Upper lobe of left lung (tissue), 6 donors: Measurements from ENCODE around the gene L3MBTL2. TPM values are rescaled to one million over a fixed set of nuclear protein-coding genes. Genes with fewer than 3 reads are reported as not detected.

Source experiments
- ATAC-seq, 2 donors: fragments of 200-7000 bp; cut with Tn5 transposase; one replicate each; pipeline ENCODE4 v1.9.1; 2022; ENCODE audit warnings: mild to moderate bottlenecking in 2 of 2, moderate library complexity in 2 of 2; ENCODE audit not compliant: low FRiP score in 2 of 2
- DNase-seq, 2 donors: peaks; one replicate each; pipeline ENCODE4 v3.0.0-alpha.2; 2019 to 2020
- H3K27ac ChIP-seq, 4 donors: fragments of 200-600 bp; sonication (generic); one replicate each; pipeline ENCODE4 v1.5.1; 2016 to 2019
- H3K27me3 ChIP-seq, 4 donors: fragments of 200-600 bp; sonication (generic); one replicate each; pipeline ENCODE4 v1.5.1; 2017 to 2019
- H3K36me3 ChIP-seq, 4 donors: fragments of 200-600 bp; sonication (generic); one replicate each; pipeline ENCODE4 v1.5.1; 2016 to 2019
- H3K4me1 ChIP-seq, 4 donors: fragments of 200-600 bp; sonication (generic); one replicate each; pipeline ENCODE4 v1.5.1; 2018 to 2019
- H3K4me3 ChIP-seq, 4 donors: fragments of 200-600 bp; sonication (generic); one replicate each; pipeline ENCODE4 v1.5.1; 2017 to 2019; ENCODE audit warnings: mild to moderate bottlenecking in 2 of 4, moderate library complexity in 1 of 4
- H3K9me3 ChIP-seq, 4 donors: fragments of 200-600 bp; sonication (generic); one replicate each; pipeline ENCODE4 v1.5.1; 2018 to 2019
- EP300 ChIP-seq, 4 donors: sonication (generic); formaldehyde crosslinking; IDR thresholded peaks; one replicate each; pipeline ENCODE4 v1.5.1; 2017; ENCODE audit warnings: antibody characterized with exemption in 4 of 4, control low read depth in 2 of 4
- POLR2A ChIP-seq, 4 donors: fragments of 450-650 bp; IDR thresholded peaks; one replicate each; pipeline ENCODE4 v1.5.1; 2016 to 2017; ENCODE audit warnings: antibody characterized with exemption in 4 of 4, mild to moderate bottlenecking in 2 of 4
- POLR2AphosphoS5 ChIP-seq, 2 donors: sonication (generic); formaldehyde crosslinking; IDR thresholded peaks; one replicate each; pipeline ENCODE4 v1.5.1; 2017; ENCODE audit warnings: antibody characterized with exemption in 2 of 2
- WGBS, 2 donors: methylation state at CpG; one replicate each; pipeline ENCODE4 v1.1.5; 2017 to 2018; 5-methylcytosine and 5-hydroxymethylcytosine counted together
- total RNA-seq, 6 donors: library from RNA; depleted of rRNA in 4 of 6; stranded (reverse); fragments of >200 nt in 4 of 6; gene quantifications; one replicate each; pipeline versions ENCODE4 v1.1.0 to v1.2.1, GENCODE V29; 2016 to 2021
- TF ChIP-seq, protein P1 (sequence below), 6 experiments: fragments of 450-650 bp in 4 of 6; fragments of 200-600 bp in 2 of 6; sonication (generic) in 2 of 6; IDR thresholded peaks; one replicate each; pipeline ENCODE4 v1.5.1; 2016 to 2019; ENCODE audit warnings: antibody characterized with exemption in 6 of 6
- donor health status: DM: no; HTN: no; CAD: no; lungs with moderate emphysema.
- donor health status: DM: no; HTN: yes; CAD: no; lungs with severe emphysema.

The L3MBTL2 gene
- total RNA-seq, 6 donors from 2014 or later: 15.4 to 38.8 (median 24.7) TPM

DNA sequence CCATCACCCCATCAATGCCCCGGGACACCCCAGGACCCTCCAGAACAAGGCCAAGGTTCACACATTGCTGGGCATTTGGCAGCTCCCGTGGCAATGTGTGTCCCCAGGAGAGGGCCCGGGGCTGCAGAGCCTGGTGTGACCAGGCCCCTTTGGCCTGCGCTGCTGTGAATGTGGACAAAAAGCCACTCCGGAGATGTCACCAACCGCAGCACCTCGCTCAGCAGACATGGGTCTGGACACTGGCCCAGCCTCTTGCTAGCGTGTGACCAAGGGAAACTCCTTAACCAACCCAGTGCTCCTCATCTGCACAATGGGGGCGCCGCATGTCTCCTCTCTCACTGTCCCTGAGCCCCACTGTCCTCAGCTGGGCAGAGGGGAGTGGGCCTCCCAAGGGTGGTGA is 43.6 kb downstream of the L3MBTL2 start:
- 93 to 96% methylated on average over 6 to 8 of the region's 10 CpGs for WGBS, 2 donors
- Histone ChIP-seq H3K4me1 (no peaks in the 10 kb centered on the region), H3K36me3 (peaks cover 20 to 87% (median 78%) of the 10 kb centered on the region in 4 donors), H3K9me3 (no peaks in the 10 kb centered on the region), H3K4me3 (no peak overlapping the region), H3K27ac (no peak overlapping the region), H3K27me3 (no peaks in the 10 kb centered on the region)
- DNase-seq (no peak), ATAC-seq (no peak)
- no peak for TF ChIP-seq POLR2A (IDR thresholded peaks at IDR 0.05)
- TF ChIP-seq EP300 (IDR thresholded peaks at IDR 0.05): no peak
- TF ChIP-seq, protein P1, sequence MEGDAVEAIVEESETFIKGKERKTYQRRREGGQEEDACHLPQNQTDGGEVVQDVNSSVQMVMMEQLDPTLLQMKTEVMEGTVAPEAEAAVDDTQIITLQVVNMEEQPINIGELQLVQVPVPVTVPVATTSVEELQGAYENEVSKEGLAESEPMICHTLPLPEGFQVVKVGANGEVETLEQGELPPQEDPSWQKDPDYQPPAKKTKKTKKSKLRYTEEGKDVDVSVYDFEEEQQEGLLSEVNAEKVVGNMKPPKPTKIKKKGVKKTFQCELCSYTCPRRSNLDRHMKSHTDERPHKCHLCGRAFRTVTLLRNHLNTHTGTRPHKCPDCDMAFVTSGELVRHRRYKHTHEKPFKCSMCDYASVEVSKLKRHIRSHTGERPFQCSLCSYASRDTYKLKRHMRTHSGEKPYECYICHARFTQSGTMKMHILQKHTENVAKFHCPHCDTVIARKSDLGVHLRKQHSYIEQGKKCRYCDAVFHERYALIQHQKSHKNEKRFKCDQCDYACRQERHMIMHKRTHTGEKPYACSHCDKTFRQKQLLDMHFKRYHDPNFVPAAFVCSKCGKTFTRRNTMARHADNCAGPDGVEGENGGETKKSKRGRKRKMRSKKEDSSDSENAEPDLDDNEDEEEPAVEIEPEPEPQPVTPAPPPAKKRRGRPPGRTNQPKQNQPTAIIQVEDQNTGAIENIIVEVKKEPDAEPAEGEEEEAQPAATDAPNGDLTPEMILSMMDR (IDR thresholded peaks at IDR 0.05): no peak
- TF ChIP-seq POLR2AphosphoS5 (IDR thresholded peaks at IDR 0.05): no peak

DNA sequence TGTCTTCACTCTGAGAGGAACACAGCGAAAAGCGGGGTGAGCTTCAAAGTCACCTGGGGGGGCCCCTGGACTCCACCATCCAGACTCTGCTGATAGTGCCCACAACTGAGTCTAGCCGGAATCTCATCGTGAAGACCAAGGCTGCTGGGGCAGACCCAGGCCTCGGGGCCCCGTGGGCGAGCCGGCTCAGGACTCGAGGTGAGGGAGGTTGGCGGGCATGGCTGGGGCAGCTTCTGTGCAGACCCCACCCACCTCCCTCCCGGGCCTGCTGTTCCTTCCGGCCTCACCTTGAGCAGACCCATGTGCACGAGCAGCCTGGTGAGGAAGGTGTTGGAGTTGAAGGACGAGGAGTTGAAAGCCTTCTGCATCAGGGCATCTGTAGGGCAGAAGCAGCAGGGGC is 44.3 kb downstream of the L3MBTL2 start:
- no peaks in the 10 kb centered on the region for H3K4me1 ChIP-seq
- 93 to 95% methylated on average over 5 to 14 of the region's 14 CpGs for WGBS, 2 donors
- no peak for DNase-seq
- H3K4me3 ChIP-seq: no peak overlapping the region
- H3K27ac ChIP-seq: no peak overlapping the region
- no peak for ATAC-seq
- TF ChIP-seq POLR2AphosphoS5 (IDR thresholded peaks at IDR 0.05): no peak
- TF ChIP-seq, protein P1 (IDR thresholded peaks at IDR 0.05): no peak
- TF ChIP-seq EP300 (IDR thresholded peaks at IDR 0.05): no peak
- TF ChIP-seq POLR2A (IDR thresholded peaks at IDR 0.05): no peak
- H3K36me3 ChIP-seq: peaks cover 24 to 94% (median 85%) of the 10 kb centered on the region in 4 donors
- no peaks in the 10 kb centered on the region for H3K9me3 ChIP-seq
- no peaks in the 10 kb centered on the region for H3K27me3 ChIP-seq

DNA sequence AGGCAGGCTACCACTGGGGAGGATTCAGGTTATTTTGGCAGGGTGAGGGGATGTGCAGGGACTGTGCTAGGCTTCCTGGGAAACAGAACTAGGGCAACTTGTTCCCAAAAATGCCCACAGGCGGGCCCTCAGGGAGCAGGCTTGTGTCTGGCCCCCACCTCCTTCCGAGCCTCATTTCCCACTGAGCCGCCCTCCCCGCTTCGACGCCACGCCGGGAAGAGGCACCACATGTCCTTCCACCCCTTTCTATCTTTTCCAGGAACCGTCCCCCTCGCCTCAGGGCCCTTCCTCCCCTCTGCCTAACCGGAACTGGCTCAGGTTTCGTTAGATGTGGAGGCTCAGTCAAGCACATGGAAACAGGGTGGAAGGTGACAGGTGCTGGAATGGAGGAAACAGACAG is 45.0 kb downstream of the L3MBTL2 start:
- Histone ChIP-seq H3K27me3 (no peaks in the 10 kb centered on the region), H3K4me3 (no peak overlapping the region), H3K36me3 (peaks cover 24 to 95% (median 87%) of the 10 kb centered on the region in 4 donors), H3K27ac (no peak overlapping the region), H3K9me3 (no peaks in the 10 kb centered on the region), H3K4me1 (no peaks in the 10 kb centered on the region)
- DNase-seq: no peak
- ATAC-seq: no peak
- no peak for TF ChIP-seq POLR2AphosphoS5 (IDR thresholded peaks at IDR 0.05)
- no peak for TF ChIP-seq EP300 (IDR thresholded peaks at IDR 0.05)
- TF ChIP-seq POLR2A (IDR thresholded peaks at IDR 0.05): no peak
- TF ChIP-seq, protein P1 (IDR thresholded peaks at IDR 0.05): no peak
- WGBS, 2 donors: 96 to 98% methylated on average over 12 of the region's 12 CpGs

DNA sequence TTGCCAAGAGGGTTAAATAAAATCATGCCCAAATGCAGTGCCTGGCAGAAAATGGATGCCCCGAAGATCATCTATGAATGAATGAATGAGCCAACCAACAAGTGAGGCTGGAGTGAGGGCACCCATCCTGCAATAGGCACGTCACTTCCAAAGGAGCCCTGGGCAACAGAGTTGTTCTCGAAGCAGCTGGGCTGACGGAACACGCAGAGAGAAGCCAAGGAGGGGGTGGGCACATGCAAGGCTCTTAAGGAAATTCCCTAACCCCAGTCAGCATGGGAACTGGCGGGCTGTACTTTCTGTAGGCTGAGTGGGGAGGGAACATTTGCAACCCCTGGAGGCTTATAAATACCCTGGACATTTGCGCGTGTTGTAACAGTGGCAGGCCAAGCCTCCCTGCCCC is 47.3 kb downstream of the L3MBTL2 start:
- Histone ChIP-seq H3K27ac (no peak overlapping the region), H3K27me3 (no peaks in the 10 kb centered on the region), H3K4me3 (no peak overlapping the region), H3K4me1 (no peaks in the 10 kb centered on the region), H3K36me3 (peaks cover 24 to 100% (median 92%) of the 10 kb centered on the region in 4 donors), H3K9me3 (no peaks in the 10 kb centered on the region)
- TF ChIP-seq EP300 (IDR thresholded peaks at IDR 0.05): no peak
- TF ChIP-seq POLR2A (IDR thresholded peaks at IDR 0.05): no peak
- no peak for TF ChIP-seq POLR2AphosphoS5 (IDR thresholded peaks at IDR 0.05)
- TF ChIP-seq, protein P1 (IDR thresholded peaks at IDR 0.05): no peak
- no peak for ATAC-seq
- WGBS, 2 donors: 89 to 93% methylated on average over 8 of the region's 8 CpGs
- DNase-seq: no peak

DNA sequence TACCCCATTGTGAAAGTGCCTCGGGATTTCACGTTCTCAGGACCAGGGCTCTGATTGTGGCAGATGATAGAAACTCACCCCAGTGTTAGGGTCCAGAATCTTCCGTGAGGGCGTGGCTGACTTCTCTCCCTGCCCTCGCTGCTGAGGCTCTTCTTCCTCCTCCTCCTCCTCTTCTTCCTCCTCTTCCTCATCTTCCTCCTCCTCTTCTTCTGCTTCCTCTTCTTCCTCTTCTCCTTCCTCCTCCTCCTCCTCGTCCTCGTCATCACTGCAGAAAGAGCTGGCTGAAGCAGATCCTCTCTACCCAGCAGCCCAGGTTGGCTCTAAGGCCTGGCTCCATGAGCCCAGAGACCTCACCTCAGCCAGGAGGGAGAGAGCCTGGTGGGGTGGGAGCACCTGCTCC is 49.1 kb downstream of the L3MBTL2 start:
- Histone ChIP-seq H3K9me3 (no peaks in the 10 kb centered on the region), H3K4me3 (no peak overlapping the region), H3K27me3 (no peaks in the 10 kb centered on the region), H3K27ac (no peak overlapping the region), H3K4me1 (no peaks in the 10 kb centered on the region), H3K36me3 (peaks cover 20 to 98% (median 87%) of the 10 kb centered on the region in 4 donors)
- ATAC-seq: no peak
- 88 to 92% methylated on average over 7 of the region's 7 CpGs for WGBS, 2 donors
- DNase-seq: no peak
- TF ChIP-seq POLR2A (IDR thresholded peaks at IDR 0.05) (no peak), POLR2AphosphoS5 (IDR thresholded peaks at IDR 0.05) (no peak)
